ENCODE measurements around the gene MARK3. TPM values are rescaled to one million over a fixed set of nuclear protein-coding genes. Genes with fewer than 3 reads are reported as not detected.

Gene MARK3
- total RNA-seq, 2 donors from 2014 or later, result 68.7 to 81.7 TPM

DNA sequence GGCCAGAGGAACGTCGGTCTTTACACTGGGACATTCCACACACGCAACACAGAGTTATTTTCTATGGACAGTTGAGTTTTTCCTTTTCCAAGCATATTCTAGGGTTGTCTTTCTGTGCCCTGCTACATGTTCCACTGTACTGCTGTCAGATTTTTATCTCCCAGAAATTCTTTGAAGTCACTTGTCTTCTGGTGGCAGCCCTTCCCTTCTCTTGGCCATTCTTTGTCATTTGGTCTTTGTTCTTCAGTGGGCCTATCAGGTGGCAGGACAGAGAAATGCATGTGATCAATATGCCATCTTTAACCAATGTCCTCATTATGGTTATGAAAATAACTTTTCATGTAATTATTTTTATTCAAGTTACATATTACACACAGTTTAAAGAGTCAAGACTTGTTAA lies 36.3 kb downstream of the MARK3 start:
- intact Hi-C loops (cut with DNase I), result no loop called here
- ATAC-seq, result no peak
- DNase-seq, result no peak

DNA sequence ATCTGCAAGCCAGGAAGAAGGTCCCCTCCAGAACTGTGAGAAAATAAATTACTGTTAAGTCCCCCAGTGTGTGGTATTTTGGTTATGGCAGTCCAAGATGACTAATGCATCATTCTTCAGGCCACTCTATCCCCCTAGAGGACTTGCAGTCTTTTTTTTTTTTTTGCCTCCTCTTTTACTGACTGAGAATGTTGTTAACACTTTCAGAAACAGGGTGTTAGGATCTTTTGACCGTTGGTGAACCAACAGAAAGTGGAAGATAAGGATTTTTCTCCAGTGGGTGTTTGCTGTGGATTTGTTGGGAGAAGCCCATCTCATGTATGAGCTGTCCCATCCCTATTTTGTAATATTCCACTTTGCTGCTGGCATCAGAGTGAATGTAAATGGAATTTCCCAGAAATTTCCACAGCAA lies 37.8 kb downstream of the MARK3 start:
- DNase-seq, result no peak
- ATAC-seq, result peak; percentile 55 to 56
- intact Hi-C loops (cut with DNase I), result no loop called here

- peak in 1 of 2 donors; percentile 68 for ATAC-seq
- intact Hi-C loops (cut with DNase I), result no loop called here
Observed at GRCh38 chr14:103427485-103428443, 42.5 kb downstream of the MARK3 start.

DNA sequence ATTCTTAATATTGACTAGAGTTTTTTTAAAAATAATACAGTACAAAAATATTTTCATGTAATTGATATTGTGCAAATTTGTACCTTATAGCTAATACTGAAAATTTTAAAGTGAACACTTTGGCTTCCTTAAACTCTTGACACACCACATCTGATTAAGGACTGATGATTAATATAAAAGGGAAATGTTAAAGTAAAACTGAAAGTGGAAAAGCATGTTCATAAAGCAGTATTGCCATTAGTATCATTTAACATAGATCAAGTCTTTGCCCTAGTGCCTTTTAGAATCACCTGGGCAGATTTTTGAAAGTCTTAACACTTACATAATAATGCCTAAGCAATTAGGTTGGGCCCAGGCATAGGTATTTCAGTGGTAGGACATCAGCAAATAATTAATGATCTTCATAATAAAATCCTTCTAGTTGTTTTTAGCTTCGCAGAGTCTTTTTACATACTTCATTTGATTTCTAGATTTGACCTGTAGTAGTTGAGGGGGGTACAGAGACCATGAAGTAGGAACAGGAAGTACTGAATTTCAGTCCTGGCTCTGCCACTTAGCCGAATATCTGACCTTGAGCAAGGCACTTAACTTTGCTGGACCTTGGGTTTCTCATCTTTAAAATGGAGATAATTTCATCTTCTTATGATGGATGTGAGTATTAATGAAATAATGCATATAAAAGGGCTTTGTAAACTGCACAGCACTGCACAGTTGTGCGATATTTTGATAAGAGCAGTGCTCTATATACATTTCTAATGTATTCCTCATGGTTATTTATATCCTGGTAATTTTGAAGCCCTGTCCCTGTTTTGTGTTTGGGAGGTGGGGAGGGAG lies 43.7 kb downstream of the MARK3 start:
- intact Hi-C loops (cut with DNase I), result no loop called here
- ATAC-seq, result no peak
- no peak for DNase-seq

More at GRCh38 chr14:103427485-103428443, 42.5 kb downstream of the MARK3 start:
- DNase-seq, result peak; percentile 36

- intact Hi-C loops (cut with DNase I), result no loop called here
Observed at GRCh38 chr14:103430358-103430757, 45.1 kb downstream of the MARK3 start.

DNA sequence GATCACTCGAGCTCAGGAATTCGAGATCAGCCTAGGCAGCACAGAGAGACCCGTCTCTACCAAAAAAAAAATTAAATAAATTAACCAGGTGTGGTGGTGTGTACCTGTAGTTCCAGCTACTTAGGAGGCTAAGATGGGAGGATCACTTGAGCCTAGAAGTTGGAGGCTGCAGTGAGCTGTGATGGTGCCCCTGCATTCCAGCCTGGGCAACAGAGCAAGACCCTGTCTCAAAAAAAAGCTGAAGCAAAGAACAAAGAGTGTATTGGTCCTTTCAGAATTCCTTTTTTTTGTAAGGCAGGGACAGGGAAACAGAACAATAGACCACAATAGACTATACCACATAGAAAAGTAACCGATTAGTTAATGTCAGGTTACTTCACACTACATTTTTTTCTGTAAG lies 47.4 kb downstream of the MARK3 start:
- DNase-seq (no peak), ATAC-seq (no peak)
- intact Hi-C loops (cut with DNase I), result no loop called here

More at GRCh38 chr14:103430358-103430757, 45.1 kb downstream of the MARK3 start:
- DNase-seq (no peak), ATAC-seq (no peak)

DNA sequence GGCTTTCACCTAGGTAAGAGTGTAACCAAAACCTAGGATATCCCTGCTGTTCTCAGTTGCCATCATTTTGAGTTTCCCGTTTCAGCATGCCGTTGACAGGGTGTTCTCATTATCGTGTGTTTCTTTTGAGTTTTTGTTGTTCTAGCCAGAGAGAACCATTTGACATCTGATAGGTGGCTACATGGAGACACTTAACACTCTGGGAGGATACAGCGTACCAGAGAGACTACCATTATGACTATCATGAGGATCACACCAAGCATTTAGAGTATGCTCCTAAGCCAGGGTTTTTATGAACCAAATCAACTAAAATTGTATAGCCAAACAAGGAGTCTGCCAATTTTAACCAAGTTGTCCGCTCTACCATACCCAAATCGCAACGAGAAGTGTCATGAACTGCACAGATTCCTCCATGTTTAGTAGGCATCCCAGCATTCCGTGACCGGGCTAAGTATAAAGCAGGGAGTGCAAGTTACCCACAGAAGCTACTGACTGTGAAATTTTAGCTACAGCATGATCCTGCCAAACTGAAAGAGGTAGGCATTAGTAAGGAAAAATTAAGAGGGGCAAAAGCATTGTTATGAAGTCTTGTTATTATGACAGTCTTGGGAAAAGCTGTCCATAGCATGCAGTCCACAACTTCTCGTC lies 48.8 kb downstream of the MARK3 start:
- ATAC-seq, result no peak
- intact Hi-C loops (cut with DNase I), result no loop called here
- DNase-seq, result no peak

DNA sequence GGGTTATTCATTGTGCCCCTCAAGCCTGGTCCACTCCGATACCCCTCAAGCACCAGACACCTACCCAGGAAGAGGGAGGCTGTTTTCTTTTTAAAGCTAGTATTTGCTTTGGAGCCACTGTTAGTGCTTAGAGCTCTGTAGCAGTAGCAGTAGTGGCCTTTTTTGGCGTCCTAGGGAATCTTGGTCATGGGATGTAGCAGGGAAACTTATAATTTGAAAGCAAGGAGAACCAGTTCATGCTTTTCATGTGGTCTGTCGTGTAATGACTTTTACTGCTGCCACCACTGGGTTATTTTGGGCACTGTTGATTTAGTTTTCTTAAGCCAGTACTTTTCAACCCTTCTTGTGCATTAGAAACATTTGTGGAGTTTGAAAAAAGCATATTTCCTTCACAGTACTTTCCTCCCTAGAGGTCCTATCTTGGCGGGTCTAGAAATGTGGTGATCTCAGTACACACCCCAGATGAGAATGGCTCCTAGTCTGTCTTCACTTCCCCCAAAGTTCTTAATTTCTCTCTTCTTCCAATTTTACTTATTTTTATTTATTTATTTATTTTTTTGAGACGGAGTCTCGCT lies 49.7 kb downstream of the MARK3 start:
- peak; percentile 41 to 46 for ATAC-seq
- intact Hi-C loops (cut with DNase I), result no loop called here
- DNase-seq, result no peak

DNA sequence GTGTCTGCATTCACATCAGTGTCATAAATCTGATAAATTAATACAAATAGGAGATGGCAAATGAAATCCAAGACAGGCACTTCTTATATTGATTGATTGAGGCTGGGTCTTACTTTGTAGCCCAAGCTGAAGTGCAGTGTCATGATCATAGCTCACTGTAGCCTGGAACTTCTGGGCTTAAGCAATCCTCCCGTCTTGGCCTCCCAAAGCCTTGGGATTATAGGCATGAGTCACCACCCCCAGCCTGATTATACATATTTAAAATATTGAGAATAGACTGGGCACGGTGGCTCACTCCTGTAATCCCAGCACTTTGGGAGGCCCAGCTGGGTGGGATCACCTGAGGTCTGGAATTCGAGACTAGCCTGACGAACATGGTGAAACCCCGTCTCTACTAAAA lies 51.3 kb downstream of the MARK3 start:
- ATAC-seq, result no peak

GRCh38 chr14:103442288-103442687 lies 57.1 kb downstream of the MARK3 start:
- ATAC-seq, result no peak
- no peak for DNase-seq
- intact Hi-C loops (cut with DNase I), result no loop called here

More for the DNA sequence above, 51.3 kb downstream of the MARK3 start:
- no peak for DNase-seq
- intact Hi-C loops (cut with DNase I), result no loop called here

GRCh38 chr14:103443111-103443510 lies 57.9 kb downstream of the MARK3 start:
- no peak for ATAC-seq
- intact Hi-C loops (cut with DNase I), result no loop called here
- no peak for DNase-seq

DNA sequence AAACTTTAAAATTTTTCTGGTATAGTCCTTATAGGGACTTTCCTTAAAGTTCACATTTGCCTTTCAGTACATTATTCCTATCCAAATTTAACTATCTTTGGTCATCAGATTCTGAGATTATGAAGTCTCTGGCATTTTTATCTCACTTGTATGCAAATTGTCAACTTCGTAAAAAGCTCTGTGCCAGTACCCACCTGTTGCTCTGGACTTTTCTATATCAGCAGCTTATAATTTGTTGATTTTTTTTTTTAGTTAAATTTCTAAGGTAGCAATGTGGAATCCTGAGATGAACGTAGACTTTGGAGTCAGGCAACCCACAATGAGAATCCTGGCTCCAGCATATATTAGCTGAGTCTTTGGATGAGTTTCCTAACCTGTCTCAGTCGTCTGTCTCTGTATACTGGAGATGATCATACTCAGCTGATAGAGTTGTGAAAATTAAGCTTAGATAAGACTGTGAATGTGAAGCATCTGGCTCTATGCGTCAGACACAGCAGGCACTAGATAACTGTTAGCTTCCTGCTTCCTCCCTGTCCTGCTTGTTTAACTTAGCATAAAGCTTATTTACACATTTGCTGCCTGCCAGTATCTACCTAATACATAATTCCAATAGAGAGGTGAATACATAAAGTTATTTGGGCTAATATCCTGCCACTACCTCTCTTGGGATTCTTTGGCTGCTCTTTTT lies 59.8 kb downstream of the MARK3 start:
- ATAC-seq, result peak; percentile 80 to 93
- no peak for DNase-seq
- intact Hi-C loops (cut with DNase I), result loop anchor here in 1 of 2 donors (5.0 kb wide), 1 partner anchor 53 kb away; no protein-coding TSS in a partner anchor

- peak in 1 of 2 donors; percentile 16 for ATAC-seq
- no peak for DNase-seq
- intact Hi-C loops (cut with DNase I), result loop anchor here in 1 of 2 donors (5.0 kb wide), 1 partner anchor 54 kb away; no protein-coding TSS in a partner anchor
Observed at GRCh38 chr14:103445806-103446205, 60.6 kb downstream of the MARK3 start.

- no peak for DNase-seq
- intact Hi-C loops (cut with DNase I), result loop anchor here in 1 of 2 donors (5.0 kb wide), 1 partner anchor 56 kb away; no protein-coding TSS in a partner anchor
- no peak for ATAC-seq
Observed at GRCh38 chr14:103448097-103448496, 62.9 kb downstream of the MARK3 start.

- no peak for ATAC-seq
- intact Hi-C loops (cut with DNase I), result loop anchor here (5.0 to 10.0 kb wide), 2 partner anchors 57 to 65 kb away; partner anchors contain the start of gene MARK3 (in 1 of the 2)
- no peak for DNase-seq
Observed at GRCh38 chr14:103449634-103450161, 64.5 kb downstream of the MARK3 start.

- peak; percentile 35 to 37 for ATAC-seq
- DNase-seq, result no peak
- intact Hi-C loops (cut with DNase I), result loop anchor here in 1 of 2 donors (10.0 kb wide), 1 partner anchor 66 kb away; the partner anchor contains the start of gene MARK3
Observed at GRCh38 chr14:103450416-103450815, 65.2 kb downstream of the MARK3 start.

- intact Hi-C loops (cut with DNase I), result loop anchor here in 1 of 2 donors (10.0 kb wide), 1 partner anchor 67 kb away; the partner anchor contains the start of gene MARK3
- DNase-seq, result no peak
- ATAC-seq, result no peak
Observed at GRCh38 chr14:103451401-103451800, 66.2 kb downstream of the MARK3 start.

DNA sequence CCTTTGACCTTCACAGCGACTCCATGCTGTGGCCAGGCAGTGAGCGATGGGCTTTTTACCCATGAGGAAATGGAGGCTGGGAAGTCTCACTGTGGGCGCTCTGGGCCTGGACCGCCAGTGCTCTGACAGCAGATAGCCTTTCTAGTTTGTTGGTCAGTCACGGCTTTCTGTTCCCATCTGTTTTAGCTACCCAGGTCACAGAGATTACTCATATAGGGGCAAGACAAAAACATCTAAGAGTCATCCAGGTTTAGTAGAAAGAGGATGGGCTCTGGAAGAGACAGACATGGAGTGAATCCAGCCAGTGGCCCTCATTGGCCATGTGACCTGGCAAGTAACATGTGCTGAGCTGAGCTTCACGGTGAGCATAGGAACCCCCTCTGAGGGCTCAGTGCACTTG lies 68.6 kb downstream of the MARK3 start:
- DNase-seq (no peak), ATAC-seq (no peak)
- intact Hi-C loops (cut with DNase I), result loop anchor here in 1 of 2 donors (10.0 kb wide), 1 partner anchor 69 kb away; the partner anchor contains the start of gene MARK3
